Kidney epithelial cell (primary cell): ENCODE measurements around the gene ST8SIA4. TPM values are rescaled to one million over a fixed set of nuclear protein-coding genes. Genes with fewer than 3 reads are reported as not detected.
A peak's percentile ranks its signal among the peaks of the same experiment; 100 is the strongest.

ENCODE experiments used
- DNase-seq: peaks from one replicate; pipeline ENCODE4 v3.0.0-alpha.2; 2010; ENCODE audit warnings: low read depth
- H3K27me3 ChIP-seq: 2 replicates; pipeline ENCODE4 v1.6.0; 2011; ENCODE audit warnings: low read length; ENCODE audit not compliant: control insufficient read depth, insufficient read depth
- H3K36me3 ChIP-seq: 2 replicates; pipeline ENCODE4 v1.5.1; 2011; ENCODE audit warnings: low read length; ENCODE audit not compliant: control insufficient read depth, insufficient read depth
- H3K4me3 ChIP-seq: 2 replicates; pipeline ENCODE4 v1.5.1; 2011; ENCODE audit warnings: low read depth, mild to moderate bottlenecking, control low read depth, low read length
- CTCF ChIP-seq: IDR thresholded peaks from 2 replicates; pipeline ENCODE4 v1.5.1; 2011; ENCODE audit warnings: mild to moderate bottlenecking, moderate library complexity, low read length, control low read depth, inconsistent platforms; ENCODE audit not compliant: insufficient read depth, poor library complexity, severe bottlenecking
- total RNA-seq: library from RNA; depleted of rRNA; stranded (reverse); fragments of >200 nt; gene quantifications from 2 replicates; pipeline ENCODE4 v1.2.3, GENCODE V29; 2015

Gene ST8SIA4
- total RNA-seq, 1 donor from 2014 or later: 2.3 TPM

DNA sequence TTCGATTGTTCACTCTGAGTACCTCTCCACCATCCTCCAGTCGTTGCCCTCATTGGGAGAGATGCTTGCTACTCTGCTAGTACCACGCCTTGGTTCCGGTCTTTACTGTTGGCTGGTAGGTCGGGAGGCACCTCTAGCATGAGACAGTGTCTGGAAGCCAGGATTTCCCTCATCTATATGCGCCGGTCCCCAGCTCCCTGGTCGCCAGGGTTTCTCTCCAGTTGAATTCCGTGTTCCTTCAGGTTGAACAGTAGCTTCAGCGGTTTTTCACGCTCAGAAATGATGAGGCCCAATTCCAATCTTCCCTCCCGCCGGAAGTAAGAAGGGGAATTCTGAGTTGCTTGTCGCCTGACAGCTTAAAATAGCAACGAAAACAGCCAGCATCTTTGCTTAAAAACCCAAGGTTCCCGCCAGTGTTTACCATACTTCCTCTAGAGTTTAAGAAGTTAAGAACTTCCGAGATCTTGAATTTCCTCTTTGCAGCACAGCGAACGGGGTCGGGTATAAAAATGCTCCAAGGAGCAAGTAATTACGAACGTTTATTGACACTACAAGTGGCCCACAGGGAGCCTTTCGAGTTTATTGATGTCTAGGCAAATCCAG lies 1.3 kb upstream of the ST8SIA4 start:
- Histone ChIP-seq H3K4me3 (peak overlapping the region; percentile 9), H3K36me3 (no peaks in the 10 kb centered on the region), H3K27me3 (no peaks in the 10 kb centered on the region)
- TF ChIP-seq CTCF: no peak
- no peak for DNase-seq

- no peak for TF ChIP-seq CTCF
Measured at GRCh38 chr5:100902440-100903038, 543 bp downstream of the ST8SIA4 start.

DNA sequence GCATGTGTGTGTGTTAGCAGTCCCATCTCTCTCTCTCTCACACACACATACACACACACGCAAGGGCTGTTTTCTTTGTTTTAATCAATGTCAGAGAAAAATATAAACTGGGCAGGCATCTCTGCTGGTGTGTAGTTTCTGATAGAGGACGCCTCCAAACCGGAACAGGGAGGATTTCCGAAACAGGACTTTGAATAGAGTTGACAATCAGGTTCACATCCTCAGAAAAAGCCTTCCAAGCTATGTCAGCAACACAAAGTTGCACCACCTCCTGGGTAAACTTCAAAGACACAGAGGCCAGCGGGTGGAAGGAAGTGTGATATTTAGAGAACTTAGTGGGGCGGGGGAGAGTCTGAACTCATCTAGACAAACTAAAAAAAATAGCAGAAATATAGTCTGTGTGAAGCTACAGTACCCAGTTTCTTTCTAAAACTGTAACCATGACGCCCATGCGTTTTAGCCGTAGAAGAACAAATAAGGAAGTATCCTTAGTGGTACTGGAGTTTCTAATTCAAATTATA lies 1.2 kb downstream of the ST8SIA4 start:
- Histone ChIP-seq H3K36me3 (no peaks in the 10 kb centered on the region), H3K4me3 (peak overlapping the region; percentile 57), H3K27me3 (no peaks in the 10 kb centered on the region)
- no peak for TF ChIP-seq CTCF
- DNase-seq: no peak

More at GRCh38 chr5:100902440-100903038, 543 bp downstream of the ST8SIA4 start:
- H3K36me3 ChIP-seq: no peaks in the 10 kb centered on the region
- peak overlapping the region; percentile 57 for H3K4me3 ChIP-seq
- no peak for DNase-seq
- no peaks in the 10 kb centered on the region for H3K27me3 ChIP-seq

- no peak for DNase-seq
- H3K27me3 ChIP-seq: no peaks in the 10 kb centered on the region
- peak overlapping the region; percentile 57 for H3K4me3 ChIP-seq
- H3K36me3 ChIP-seq: no peaks in the 10 kb centered on the region
- no peak for TF ChIP-seq CTCF
Measured at GRCh38 chr5:100900796-100901781, 2.0 kb downstream of the ST8SIA4 start.

DNA sequence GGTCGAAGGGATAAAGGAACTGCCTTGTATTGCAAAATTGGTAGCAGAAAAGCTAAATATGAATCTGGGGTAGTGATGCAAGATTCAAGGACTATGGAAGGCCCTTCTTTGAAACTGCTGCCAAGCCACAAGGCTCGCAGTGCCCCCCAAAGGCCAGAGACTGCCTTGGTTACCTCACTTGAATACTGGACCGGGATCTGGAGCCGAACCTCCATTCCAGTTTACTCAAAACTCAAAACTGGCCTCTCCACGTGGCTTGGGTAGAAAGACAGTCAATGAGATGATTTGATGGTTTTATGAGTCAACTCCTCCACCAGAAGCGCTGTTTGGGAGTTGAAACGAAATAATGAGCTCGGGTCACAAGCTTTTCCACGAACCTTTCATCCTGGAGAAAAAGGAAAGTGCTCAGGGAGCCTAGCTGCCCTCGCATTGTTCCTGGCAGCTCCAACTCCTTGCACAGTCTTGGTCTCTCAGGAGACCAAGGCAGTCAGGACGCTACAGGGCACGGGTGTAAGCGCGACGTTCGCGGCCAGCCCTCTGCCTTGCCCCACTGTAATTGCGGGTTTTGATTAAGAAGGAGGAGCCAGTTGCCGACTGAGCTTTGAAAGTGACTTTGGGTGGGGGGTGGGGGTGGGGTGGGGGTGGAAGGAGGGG lies 2.8 kb downstream of the ST8SIA4 start:
- no peak for DNase-seq
- Histone ChIP-seq H3K27me3 (no peaks in the 10 kb centered on the region), H3K36me3 (no peaks in the 10 kb centered on the region), H3K4me3 (peak overlapping the region; percentile 57)
- TF ChIP-seq CTCF: peak; percentile 48
